GM21447 (cell line): ENCODE data around the gene TSNAX.

Experiments
- ATAC-seq: cut with Tn5 transposase; IDR thresholded peaks from one replicate; pipeline ENCODE4 v1.9.1; 2021; ENCODE audit not compliant: unreplicated experiment

Gene TSNAX

DNA sequence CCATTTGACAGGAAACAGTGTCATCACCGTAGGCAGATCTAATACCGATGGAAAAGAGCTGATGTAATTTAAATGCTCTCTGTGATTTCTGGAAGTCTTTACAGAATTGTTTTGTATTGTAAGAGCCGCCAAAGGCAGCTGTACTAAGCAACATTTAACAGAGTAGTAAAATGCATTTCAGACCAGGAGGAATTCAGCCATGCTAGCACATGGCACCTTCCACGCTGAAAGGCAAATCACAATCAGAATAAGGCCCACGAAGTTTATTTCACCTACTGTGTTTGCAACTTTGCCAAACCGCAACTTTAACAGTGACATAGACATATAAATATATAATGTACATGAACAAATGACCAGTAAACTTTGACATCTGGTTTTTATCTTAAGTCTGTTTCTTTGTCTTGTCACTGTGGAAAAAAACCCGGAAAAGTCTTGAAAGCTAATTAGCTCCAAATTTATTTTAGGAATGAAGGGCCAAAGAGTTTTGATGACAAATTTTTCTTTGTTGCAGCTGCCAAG is 72.0 kb downstream of the TSNAX start:
- ATAC-seq, result no peak

GRCh38 chr1:231601824-231602672 is 73.6 kb downstream of the TSNAX start:
- ATAC-seq, result no peak

- no peak for ATAC-seq
These were observed 74.2 kb downstream of the TSNAX start for GRCh38 chr1:231602673-231602984.

GRCh38 chr1:231603598-231604275 is 75.3 kb downstream of the TSNAX start:
- ATAC-seq, result peak; percentile 67

- no peak for ATAC-seq
These were observed 75.8 kb downstream of the TSNAX start for GRCh38 chr1:231604276-231604621.

GRCh38 chr1:231605149-231606100 is 77.0 kb downstream of the TSNAX start:
- no peak for ATAC-seq

DNA sequence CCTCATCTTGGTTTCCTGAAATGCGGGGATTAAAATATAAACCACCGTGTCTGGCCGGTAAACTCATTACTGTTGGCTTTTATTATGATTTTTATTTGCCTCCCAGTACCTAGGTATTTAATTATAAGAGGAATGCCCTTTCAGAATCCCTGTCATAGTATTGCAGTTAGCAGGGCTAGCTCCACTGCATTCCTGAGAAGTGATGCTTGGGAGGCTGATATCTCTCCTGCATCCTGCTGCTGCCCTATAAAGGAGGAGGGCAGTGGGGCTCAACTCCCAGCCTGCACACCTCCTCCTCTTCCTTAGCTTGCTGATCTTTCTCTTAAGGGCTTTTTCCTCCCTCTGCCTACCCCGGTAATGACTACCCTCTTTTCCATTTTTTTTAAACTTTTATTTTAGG is 78.2 kb downstream of the TSNAX start:
- no peak for ATAC-seq

DNA sequence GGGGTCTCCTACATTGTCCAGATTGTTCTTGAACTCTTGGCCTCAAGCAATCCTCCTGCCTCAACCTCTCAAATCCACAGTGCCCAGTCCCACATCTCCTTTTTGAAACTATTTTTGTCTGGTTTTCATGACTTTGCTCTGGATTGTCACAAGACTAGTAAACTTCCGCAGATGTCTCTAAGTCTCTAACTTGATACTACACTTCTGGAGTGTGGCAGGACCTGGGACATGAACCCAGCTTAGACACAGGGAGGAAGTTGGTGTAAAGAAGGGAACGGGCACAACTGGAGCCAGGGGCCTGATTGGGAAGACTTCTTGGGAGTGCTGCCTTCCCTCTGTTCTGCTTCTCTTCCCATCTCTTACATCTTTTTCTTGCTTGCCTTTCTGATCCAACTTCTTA is 81.9 kb downstream of the TSNAX start:
- no peak for ATAC-seq

GRCh38 chr1:231611111-231611510 is 82.6 kb downstream of the TSNAX start:
- no peak for ATAC-seq

DNA sequence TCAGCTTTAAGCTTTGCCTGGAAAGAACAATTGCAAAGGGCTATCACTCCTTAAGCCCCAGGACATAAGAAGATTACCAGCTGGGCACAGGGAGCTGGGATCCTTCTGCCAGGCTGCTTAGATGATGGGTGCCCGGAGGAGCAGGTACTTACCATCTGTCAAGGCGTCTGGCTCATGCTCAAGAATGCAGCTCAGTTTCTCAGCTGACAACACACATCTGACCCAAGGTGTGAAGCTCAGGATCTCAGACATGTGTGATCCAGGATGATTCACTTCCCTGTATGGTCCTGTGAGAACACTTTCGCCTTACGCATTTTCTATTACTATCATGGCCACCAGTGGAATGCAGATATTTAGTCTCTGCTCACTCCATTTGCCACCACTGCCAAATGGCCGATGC is 83.4 kb downstream of the TSNAX start:
- no peak for ATAC-seq

- peak; percentile 96 for ATAC-seq
These were observed 84.1 kb downstream of the TSNAX start for GRCh38 chr1:231612393-231613089.

GRCh38 chr1:231613419-231614349 is 85.2 kb downstream of the TSNAX start:
- no peak for ATAC-seq
